ENCODE data around the gene UTP11. TPM values are rescaled to one million over a fixed set of nuclear protein-coding genes. Genes with fewer than 3 reads are reported as not detected.

The UTP11 gene
- total and polyA plus RNA-seq, 4 donors, result 11.0 to 17.8 (median 11.8) TPM

DNA sequence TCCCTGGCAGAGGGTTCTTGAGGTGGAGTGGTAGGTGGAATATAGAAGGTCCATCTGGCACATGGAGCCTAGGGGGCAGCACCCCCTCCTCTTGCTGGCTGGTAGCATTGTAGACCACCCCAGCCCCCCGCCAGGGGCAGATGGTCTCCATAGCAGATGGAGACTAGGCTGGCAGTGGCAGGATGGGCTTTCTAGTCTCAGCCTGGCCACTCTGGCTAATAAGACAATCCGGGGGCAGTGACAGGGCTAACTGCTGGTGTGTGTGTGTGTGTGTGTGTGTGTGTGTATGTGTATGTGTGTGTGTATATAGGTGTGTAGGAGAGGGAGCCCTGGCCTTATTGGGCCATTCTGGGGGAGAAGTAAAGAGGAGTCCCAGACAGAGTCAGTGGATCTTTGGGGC lies 16.1 kb downstream of the UTP11 start:
- no peaks in the 10 kb centered on the region for H3K9me3 ChIP-seq (ENCODE audit: control insufficient read depth in 4 of 4, low read length in 3 of 4)
- no peak overlapping the region for H3K4me3 ChIP-seq (ENCODE audit: low read depth in 1 of 3, low read length in 3 of 3)
- TF ChIP-seq HNF4G (IDR thresholded peaks at IDR 0.05) (no peak), EGR1 (IDR thresholded peaks at IDR 0.05; ENCODE audit: low read depth in 2 of 2) (no peak), TAF1 (conservative IDR thresholded peaks at IDR 0.05) (no peak), YY1 (IDR thresholded peaks at IDR 0.05) (no peak), RAD21 (IDR thresholded peaks at IDR 0.05) (no peak), HNF4A (conservative IDR thresholded peaks at IDR 0.05) (no peak), FOXA1 (IDR thresholded peaks at IDR 0.05) (no peak), FOXA2 (IDR thresholded peaks at IDR 0.05) (no peak), SP1 (IDR thresholded peaks at IDR 0.05) (no peak)
- TF ChIP-seq, protein P1, sequence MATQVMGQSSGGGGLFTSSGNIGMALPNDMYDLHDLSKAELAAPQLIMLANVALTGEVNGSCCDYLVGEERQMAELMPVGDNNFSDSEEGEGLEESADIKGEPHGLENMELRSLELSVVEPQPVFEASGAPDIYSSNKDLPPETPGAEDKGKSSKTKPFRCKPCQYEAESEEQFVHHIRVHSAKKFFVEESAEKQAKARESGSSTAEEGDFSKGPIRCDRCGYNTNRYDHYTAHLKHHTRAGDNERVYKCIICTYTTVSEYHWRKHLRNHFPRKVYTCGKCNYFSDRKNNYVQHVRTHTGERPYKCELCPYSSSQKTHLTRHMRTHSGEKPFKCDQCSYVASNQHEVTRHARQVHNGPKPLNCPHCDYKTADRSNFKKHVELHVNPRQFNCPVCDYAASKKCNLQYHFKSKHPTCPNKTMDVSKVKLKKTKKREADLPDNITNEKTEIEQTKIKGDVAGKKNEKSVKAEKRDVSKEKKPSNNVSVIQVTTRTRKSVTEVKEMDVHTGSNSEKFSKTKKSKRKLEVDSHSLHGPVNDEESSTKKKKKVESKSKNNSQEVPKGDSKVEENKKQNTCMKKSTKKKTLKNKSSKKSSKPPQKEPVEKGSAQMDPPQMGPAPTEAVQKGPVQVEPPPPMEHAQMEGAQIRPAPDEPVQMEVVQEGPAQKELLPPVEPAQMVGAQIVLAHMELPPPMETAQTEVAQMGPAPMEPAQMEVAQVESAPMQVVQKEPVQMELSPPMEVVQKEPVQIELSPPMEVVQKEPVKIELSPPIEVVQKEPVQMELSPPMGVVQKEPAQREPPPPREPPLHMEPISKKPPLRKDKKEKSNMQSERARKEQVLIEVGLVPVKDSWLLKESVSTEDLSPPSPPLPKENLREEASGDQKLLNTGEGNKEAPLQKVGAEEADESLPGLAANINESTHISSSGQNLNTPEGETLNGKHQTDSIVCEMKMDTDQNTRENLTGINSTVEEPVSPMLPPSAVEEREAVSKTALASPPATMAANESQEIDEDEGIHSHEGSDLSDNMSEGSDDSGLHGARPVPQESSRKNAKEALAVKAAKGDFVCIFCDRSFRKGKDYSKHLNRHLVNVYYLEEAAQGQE (IDR thresholded peaks at IDR 0.05), result no peak
- TF ChIP-seq, protein P2, sequence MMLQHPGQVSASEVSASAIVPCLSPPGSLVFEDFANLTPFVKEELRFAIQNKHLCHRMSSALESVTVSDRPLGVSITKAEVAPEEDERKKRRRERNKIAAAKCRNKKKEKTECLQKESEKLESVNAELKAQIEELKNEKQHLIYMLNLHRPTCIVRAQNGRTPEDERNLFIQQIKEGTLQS (IDR thresholded peaks at IDR 0.05), result no peak
- TF ChIP-seq, protein P3, sequence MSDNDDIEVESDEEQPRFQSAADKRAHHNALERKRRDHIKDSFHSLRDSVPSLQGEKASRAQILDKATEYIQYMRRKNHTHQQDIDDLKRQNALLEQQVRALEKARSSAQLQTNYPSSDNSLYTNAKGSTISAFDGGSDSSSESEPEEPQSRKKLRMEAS (IDR thresholded peaks at IDR 0.05), result no peak
- TF ChIP-seq, protein P4, sequence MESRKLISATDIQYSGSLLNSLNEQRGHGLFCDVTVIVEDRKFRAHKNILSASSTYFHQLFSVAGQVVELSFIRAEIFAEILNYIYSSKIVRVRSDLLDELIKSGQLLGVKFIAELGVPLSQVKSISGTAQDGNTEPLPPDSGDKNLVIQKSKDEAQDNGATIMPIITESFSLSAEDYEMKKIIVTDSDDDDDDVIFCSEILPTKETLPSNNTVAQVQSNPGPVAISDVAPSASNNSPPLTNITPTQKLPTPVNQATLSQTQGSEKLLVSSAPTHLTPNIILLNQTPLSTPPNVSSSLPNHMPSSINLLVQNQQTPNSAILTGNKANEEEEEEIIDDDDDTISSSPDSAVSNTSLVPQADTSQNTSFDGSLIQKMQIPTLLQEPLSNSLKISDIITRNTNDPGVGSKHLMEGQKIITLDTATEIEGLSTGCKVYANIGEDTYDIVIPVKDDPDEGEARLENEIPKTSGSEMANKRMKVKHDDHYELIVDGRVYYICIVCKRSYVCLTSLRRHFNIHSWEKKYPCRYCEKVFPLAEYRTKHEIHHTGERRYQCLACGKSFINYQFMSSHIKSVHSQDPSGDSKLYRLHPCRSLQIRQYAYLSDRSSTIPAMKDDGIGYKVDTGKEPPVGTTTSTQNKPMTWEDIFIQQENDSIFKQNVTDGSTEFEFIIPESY (IDR thresholded peaks at IDR 0.05), result no peak
- no peaks in the 10 kb centered on the region for H3K27me3 ChIP-seq (ENCODE audit: control insufficient read depth in 4 of 4, insufficient read depth in 4 of 4, low read length in 3 of 4)
- H3K27ac ChIP-seq (ENCODE audit: low read depth in 1 of 2, low read length in 2 of 2), result no peak overlapping the region
- H3K36me3 ChIP-seq (ENCODE audit: control insufficient read depth in 4 of 4, insufficient read depth in 3 of 4, low read depth in 1 of 4, low read length in 3 of 4), result peaks cover 6 to 22% (median 20%) of the 10 kb centered on the region in 4 donors
- H3K9ac ChIP-seq (ENCODE audit: low read depth in 1 of 2, low read length in 2 of 2), result no peak overlapping the region
- no peak for DNase-seq (ENCODE audit: low spot score)
- 86% methylated on average over 2 of the region's 2 CpGs for WGBS
- H3K4me1 ChIP-seq (ENCODE audit: control insufficient read depth in 4 of 4, insufficient read depth in 4 of 4, low read length in 3 of 4), result peaks cover 3 to 23% (median 14%) of the 10 kb centered on the region in 4 donors

DNA sequence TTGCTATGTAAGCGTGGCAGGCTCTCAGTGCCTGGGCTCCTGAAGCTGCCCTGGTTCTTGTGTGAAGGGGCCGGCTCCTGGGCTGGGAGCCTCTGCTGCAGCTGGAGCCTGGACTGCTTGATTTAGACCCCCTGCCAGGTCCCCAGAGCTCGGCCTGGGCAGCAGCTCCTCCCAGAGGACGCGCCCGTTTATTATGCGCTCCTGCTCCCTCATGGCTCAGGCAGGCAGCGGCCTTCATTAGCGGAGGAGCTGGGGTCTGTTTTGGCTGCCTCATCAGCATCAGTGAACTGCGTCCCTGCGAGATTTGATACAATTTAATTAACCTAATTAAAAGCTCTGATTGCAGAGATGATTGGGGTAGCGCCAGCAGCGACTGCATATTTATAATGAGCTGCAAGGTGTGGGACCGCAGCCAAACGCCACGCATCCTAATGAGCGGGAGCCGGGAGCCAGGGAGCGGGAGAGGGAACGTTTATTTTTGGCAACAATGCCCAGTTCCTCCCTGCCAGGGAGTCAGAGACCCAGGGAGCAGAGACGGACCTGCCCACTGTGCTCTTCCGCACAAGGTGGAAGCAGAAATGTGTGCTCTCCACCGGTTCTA lies 16.6 kb downstream of the UTP11 start:
- 31% methylated on average over 23 of the region's 23 CpGs for WGBS
- no peak for DNase-seq (ENCODE audit: low spot score)

More for the DNA sequence above, 16.6 kb downstream of the UTP11 start:
- H3K36me3 ChIP-seq (ENCODE audit: control insufficient read depth in 4 of 4, insufficient read depth in 3 of 4, low read depth in 1 of 4, low read length in 3 of 4), result peaks cover 4 to 17% (median 14%) of the 10 kb centered on the region in 4 donors
- H3K27me3 ChIP-seq (ENCODE audit: control insufficient read depth in 4 of 4, insufficient read depth in 4 of 4, low read length in 3 of 4), result no peaks in the 10 kb centered on the region
- no peak overlapping the region for H3K9ac ChIP-seq (ENCODE audit: low read depth in 1 of 2, low read length in 2 of 2)
- TF ChIP-seq SP1 (IDR thresholded peaks at IDR 0.05), result no peak
- no peak for TF ChIP-seq NR2F2 (IDR thresholded peaks at IDR 0.05)
- no peak for TF ChIP-seq EGR1 (IDR thresholded peaks at IDR 0.05; ENCODE audit: low read depth in 2 of 2)
- TF ChIP-seq, protein P4 (IDR thresholded peaks at IDR 0.05), result no peak
- no peak for TF ChIP-seq RXRA (IDR thresholded peaks at IDR 0.05)
- TF ChIP-seq, protein P5, sequence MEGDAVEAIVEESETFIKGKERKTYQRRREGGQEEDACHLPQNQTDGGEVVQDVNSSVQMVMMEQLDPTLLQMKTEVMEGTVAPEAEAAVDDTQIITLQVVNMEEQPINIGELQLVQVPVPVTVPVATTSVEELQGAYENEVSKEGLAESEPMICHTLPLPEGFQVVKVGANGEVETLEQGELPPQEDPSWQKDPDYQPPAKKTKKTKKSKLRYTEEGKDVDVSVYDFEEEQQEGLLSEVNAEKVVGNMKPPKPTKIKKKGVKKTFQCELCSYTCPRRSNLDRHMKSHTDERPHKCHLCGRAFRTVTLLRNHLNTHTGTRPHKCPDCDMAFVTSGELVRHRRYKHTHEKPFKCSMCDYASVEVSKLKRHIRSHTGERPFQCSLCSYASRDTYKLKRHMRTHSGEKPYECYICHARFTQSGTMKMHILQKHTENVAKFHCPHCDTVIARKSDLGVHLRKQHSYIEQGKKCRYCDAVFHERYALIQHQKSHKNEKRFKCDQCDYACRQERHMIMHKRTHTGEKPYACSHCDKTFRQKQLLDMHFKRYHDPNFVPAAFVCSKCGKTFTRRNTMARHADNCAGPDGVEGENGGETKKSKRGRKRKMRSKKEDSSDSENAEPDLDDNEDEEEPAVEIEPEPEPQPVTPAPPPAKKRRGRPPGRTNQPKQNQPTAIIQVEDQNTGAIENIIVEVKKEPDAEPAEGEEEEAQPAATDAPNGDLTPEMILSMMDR (IDR thresholded peaks at IDR 0.05; ENCODE audit: low read depth, low read length, missing input control), result no peak
- TF ChIP-seq, protein P2 (IDR thresholded peaks at IDR 0.05), result no peak
- no peak for TF ChIP-seq FOXA2 (IDR thresholded peaks at IDR 0.05)
- no peak for TF ChIP-seq FOXA1 (IDR thresholded peaks at IDR 0.05)
- TF ChIP-seq, protein P3 (IDR thresholded peaks at IDR 0.05), result no peak
- H3K4me3 ChIP-seq (ENCODE audit: low read depth in 1 of 3, low read length in 3 of 3), result no peak overlapping the region
- H3K4me1 ChIP-seq (ENCODE audit: control insufficient read depth in 4 of 4, insufficient read depth in 4 of 4, low read length in 3 of 4), result peaks cover 3 to 23% (median 14%) of the 10 kb centered on the region in 4 donors
- H3K27ac ChIP-seq (ENCODE audit: low read depth in 1 of 2, low read length in 2 of 2), result no peak overlapping the region
- no peaks in the 10 kb centered on the region for H3K9me3 ChIP-seq (ENCODE audit: control insufficient read depth in 4 of 4, low read length in 3 of 4)
